CMK (cell line): ENCODE data around the gene F13A1.
A peak's percentile ranks its signal among the peaks of the same experiment; 100 is the strongest.
"Not testable (repeated sequence)": the region's sequence is repeated elsewhere in the genome, so short reads cannot be mapped to it uniquely, and the experiment has no call there.

Experiments
- DNase-seq: peaks from one replicate; pipeline ENCODE4 v3.0.0-alpha.2; 2010; ENCODE audit warnings: low read depth

Gene F13A1

GRCh38 chr6:6317825-6318733 lies 2.4 kb downstream of the F13A1 start:
- no peak for DNase-seq

- DNase-seq = no peak
Measured at GRCh38 chr6:6317386-6317785, 3.1 kb downstream of the F13A1 start.

GRCh38 chr6:6315660-6316059 lies 4.8 kb downstream of the F13A1 start:
- DNase-seq = peak; percentile 32

- DNase-seq = no peak
Measured at GRCh38 chr6:6314596-6314995, 5.9 kb downstream of the F13A1 start.

GRCh38 chr6:6312901-6313441 lies 7.5 kb downstream of the F13A1 start:
- DNase-seq = no peak

GRCh38 chr6:6305575-6305974 lies 14.9 kb downstream of the F13A1 start:
- DNase-seq = no peak

GRCh38 chr6:6300383-6300782 lies 20.1 kb downstream of the F13A1 start:
- not testable (repeated sequence) for DNase-seq

- no peak for DNase-seq
Measured at GRCh38 chr6:6293317-6293716, 27.1 kb downstream of the F13A1 start.

GRCh38 chr6:6287415-6287814 lies 33.0 kb downstream of the F13A1 start:
- DNase-seq = no peak

GRCh38 chr6:6285679-6286078 lies 34.8 kb downstream of the F13A1 start:
- no peak for DNase-seq

GRCh38 chr6:6284221-6284966 lies 36.1 kb downstream of the F13A1 start:
- DNase-seq = no peak

GRCh38 chr6:6283746-6284145 lies 36.7 kb downstream of the F13A1 start:
- DNase-seq = no peak

- no peak for DNase-seq
Measured at GRCh38 chr6:6282716-6283115, 37.7 kb downstream of the F13A1 start.

- no peak for DNase-seq
Measured at GRCh38 chr6:6277413-6277812, 43.0 kb downstream of the F13A1 start.

GRCh38 chr6:6270948-6271535 lies 49.4 kb downstream of the F13A1 start:
- no peak for DNase-seq

- no peak for DNase-seq
Measured at GRCh38 chr6:6260196-6260722, 60.2 kb downstream of the F13A1 start.

- DNase-seq = no peak
Measured at GRCh38 chr6:6256886-6257285, 63.6 kb downstream of the F13A1 start.

- DNase-seq = no peak
Measured at GRCh38 chr6:6256259-6256658, 64.2 kb downstream of the F13A1 start.

GRCh38 chr6:6251555-6252280 lies 68.7 kb downstream of the F13A1 start:
- no peak for DNase-seq

- no peak for DNase-seq
Measured at GRCh38 chr6:6248651-6249050, 71.8 kb downstream of the F13A1 start.

GRCh38 chr6:6246544-6246943 lies 73.9 kb downstream of the F13A1 start:
- DNase-seq = no peak

- DNase-seq = no peak
Measured at GRCh38 chr6:6244624-6245023, 75.8 kb downstream of the F13A1 start.
